ENCODE measurements around the gene HES2. TPM values are rescaled to one million over a fixed set of nuclear protein-coding genes. Genes with fewer than 3 reads are reported as not detected.

The HES2 gene
- polyA plus RNA-seq, 1 donor from 2014 or later, result not detected

DNA sequence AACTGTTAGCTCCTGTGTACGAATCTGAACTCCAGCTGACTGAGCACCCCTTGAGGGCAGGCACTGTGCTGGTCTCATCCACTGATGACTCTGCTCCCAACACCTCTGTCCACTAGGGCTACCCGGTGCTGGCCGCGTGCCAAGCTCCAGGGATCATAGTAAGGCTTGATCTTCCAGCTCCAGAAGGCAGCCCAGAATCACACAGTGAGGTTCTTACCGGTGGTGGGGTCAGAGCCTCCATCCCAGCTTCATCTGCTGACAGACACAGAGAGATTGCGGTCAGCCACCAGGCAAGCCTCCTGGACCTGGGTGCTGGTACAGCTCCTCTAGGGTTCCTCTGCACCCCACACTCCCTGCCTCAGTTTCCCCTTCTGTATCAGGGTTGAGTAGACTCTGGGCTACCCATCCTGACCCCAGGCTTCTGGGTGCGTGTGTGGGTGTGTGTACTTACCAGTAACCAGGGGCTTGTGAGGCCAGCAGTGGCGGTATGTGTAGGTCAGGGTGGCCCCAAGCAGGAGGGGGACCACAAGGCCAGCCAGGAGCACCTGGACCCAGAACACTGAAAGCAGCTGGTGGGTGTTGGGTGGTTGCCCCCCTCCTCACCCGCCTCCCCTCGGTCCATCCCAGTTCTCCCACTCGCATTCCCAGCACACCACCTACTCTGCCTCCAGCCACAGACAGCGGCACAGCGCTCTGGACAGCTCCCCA, 42.8 kb upstream of the HES2 start:
- no peak overlapping the region for H2AFZ ChIP-seq (ENCODE audit: low read depth, low read length)
- H3K36me3 ChIP-seq (ENCODE audit: insufficient read depth, low read length), result no peaks in the 10 kb centered on the region
- H3K27ac ChIP-seq (ENCODE audit: low read length), result no peak overlapping the region
- TF ChIP-seq RAD21 (conservative IDR thresholded peaks at IDR 0.05), result no peak
- TF ChIP-seq SMC3 (conservative IDR thresholded peaks at IDR 0.05; ENCODE audit: poor library complexity), result no peak
- TF ChIP-seq EZH2 (IDR thresholded peaks at IDR 0.05; ENCODE audit: borderline replicate concordance, insufficient read depth, low read length, poor library complexity, severe bottlenecking), result no peak
- TF ChIP-seq, protein P1, sequence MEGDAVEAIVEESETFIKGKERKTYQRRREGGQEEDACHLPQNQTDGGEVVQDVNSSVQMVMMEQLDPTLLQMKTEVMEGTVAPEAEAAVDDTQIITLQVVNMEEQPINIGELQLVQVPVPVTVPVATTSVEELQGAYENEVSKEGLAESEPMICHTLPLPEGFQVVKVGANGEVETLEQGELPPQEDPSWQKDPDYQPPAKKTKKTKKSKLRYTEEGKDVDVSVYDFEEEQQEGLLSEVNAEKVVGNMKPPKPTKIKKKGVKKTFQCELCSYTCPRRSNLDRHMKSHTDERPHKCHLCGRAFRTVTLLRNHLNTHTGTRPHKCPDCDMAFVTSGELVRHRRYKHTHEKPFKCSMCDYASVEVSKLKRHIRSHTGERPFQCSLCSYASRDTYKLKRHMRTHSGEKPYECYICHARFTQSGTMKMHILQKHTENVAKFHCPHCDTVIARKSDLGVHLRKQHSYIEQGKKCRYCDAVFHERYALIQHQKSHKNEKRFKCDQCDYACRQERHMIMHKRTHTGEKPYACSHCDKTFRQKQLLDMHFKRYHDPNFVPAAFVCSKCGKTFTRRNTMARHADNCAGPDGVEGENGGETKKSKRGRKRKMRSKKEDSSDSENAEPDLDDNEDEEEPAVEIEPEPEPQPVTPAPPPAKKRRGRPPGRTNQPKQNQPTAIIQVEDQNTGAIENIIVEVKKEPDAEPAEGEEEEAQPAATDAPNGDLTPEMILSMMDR (IDR thresholded peaks at IDR 0.05; ENCODE audit: poor library complexity, severe bottlenecking), result no peak
- TF ChIP-seq MXI1 (conservative IDR thresholded peaks at IDR 0.05; ENCODE audit: poor library complexity, severe bottlenecking), result no peak
- no peak for TF ChIP-seq TAF1 (IDR thresholded peaks at IDR 0.05; ENCODE audit: low read depth)
- no peak for TF ChIP-seq POLR2AphosphoS5 (IDR thresholded peaks at IDR 0.05)
- TF ChIP-seq, protein P2, sequence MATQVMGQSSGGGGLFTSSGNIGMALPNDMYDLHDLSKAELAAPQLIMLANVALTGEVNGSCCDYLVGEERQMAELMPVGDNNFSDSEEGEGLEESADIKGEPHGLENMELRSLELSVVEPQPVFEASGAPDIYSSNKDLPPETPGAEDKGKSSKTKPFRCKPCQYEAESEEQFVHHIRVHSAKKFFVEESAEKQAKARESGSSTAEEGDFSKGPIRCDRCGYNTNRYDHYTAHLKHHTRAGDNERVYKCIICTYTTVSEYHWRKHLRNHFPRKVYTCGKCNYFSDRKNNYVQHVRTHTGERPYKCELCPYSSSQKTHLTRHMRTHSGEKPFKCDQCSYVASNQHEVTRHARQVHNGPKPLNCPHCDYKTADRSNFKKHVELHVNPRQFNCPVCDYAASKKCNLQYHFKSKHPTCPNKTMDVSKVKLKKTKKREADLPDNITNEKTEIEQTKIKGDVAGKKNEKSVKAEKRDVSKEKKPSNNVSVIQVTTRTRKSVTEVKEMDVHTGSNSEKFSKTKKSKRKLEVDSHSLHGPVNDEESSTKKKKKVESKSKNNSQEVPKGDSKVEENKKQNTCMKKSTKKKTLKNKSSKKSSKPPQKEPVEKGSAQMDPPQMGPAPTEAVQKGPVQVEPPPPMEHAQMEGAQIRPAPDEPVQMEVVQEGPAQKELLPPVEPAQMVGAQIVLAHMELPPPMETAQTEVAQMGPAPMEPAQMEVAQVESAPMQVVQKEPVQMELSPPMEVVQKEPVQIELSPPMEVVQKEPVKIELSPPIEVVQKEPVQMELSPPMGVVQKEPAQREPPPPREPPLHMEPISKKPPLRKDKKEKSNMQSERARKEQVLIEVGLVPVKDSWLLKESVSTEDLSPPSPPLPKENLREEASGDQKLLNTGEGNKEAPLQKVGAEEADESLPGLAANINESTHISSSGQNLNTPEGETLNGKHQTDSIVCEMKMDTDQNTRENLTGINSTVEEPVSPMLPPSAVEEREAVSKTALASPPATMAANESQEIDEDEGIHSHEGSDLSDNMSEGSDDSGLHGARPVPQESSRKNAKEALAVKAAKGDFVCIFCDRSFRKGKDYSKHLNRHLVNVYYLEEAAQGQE (IDR thresholded peaks at IDR 0.05; ENCODE audit: borderline replicate concordance), result no peak
- no peak for TF ChIP-seq EP300 (conservative IDR thresholded peaks at IDR 0.05; ENCODE audit: poor library complexity, severe bottlenecking)
- H3K79me2 ChIP-seq (replicated peaks; ENCODE audit: insufficient read depth, low read length), result no peaks in the 10 kb centered on the region
- H4K20me1 ChIP-seq (ENCODE audit: insufficient read depth), result no peaks in the 10 kb centered on the region
- H3K9ac ChIP-seq (ENCODE audit: low read length), result no peak overlapping the region
- no peak overlapping the region for H3K4me3 ChIP-seq (ENCODE audit: low read length)
- H3K4me2 ChIP-seq (ENCODE audit: low read length), result no peak overlapping the region
- H3F3A ChIP-seq (ENCODE audit: insufficient read depth, low read length, poor library complexity, severe bottlenecking), result no peaks in the 10 kb centered on the region
- no peaks in the 10 kb centered on the region for H3K27me3 ChIP-seq (ENCODE audit: insufficient read depth, low read depth, low read length)
- no peaks in the 10 kb centered on the region for H3K9me3 ChIP-seq (ENCODE audit: low read length)
- no peaks in the 10 kb centered on the region for H3K9me2 ChIP-seq (ENCODE audit: insufficient read depth, low read length)

DNA sequence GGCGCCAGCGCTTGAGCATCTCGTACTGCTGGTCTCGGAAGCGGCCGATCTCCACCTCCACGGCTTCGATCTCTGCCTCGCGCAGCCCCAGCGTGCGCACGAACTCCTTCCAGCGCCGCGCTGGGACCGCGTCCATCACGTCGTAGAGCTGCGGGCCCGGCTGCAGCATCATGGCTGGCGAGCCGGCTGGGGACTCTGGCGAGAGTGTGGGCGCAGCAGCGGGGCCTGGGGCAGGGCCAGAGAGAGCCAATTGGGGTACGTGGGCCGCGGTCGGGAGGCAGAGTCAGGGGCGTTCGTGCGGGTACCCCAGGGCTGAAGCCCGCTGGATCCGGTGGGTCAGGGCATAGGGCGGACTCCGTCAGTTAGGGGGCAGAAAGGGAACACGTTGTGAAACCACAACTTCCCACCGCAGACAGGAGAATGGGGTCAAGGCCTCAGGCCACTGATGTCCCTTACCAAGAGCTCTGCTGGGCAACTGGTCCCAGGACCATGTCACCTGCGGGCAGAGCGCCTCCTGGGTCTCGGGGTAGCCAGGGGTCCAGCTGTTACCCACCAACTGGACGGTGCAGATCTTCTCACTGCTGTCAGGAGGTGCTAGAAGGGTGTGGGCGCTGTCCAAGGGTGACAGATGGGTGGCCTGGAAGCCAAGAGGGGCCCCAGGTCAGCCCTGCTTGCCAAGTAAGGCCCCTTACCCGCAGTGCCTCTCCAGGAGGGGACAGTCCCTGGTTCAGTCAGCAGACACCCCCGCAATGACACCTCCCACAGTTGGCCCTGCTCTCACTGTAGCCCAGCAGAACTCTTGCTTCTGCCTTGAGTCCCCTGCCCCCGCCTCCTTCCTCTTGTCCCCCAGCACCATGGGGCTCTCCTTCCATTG, 42.1 kb upstream of the HES2 start:
- H3K36me3 ChIP-seq (ENCODE audit: insufficient read depth, low read length), result no peaks in the 10 kb centered on the region
- no peak overlapping the region for H3K4me3 ChIP-seq (ENCODE audit: low read length)
- H3K27ac ChIP-seq (ENCODE audit: low read length), result no peak overlapping the region
- no peaks in the 10 kb centered on the region for H3K79me2 ChIP-seq (replicated peaks; ENCODE audit: insufficient read depth, low read length)
- no peak overlapping the region for H3K4me2 ChIP-seq (ENCODE audit: low read length)
- H3K9me3 ChIP-seq (ENCODE audit: low read length), result no peaks in the 10 kb centered on the region
- no peak overlapping the region for H3K9ac ChIP-seq (ENCODE audit: low read length)
- no peaks in the 10 kb centered on the region for H3F3A ChIP-seq (ENCODE audit: insufficient read depth, low read length, poor library complexity, severe bottlenecking)
- no peak overlapping the region for H2AFZ ChIP-seq (ENCODE audit: low read depth, low read length)
- no peaks in the 10 kb centered on the region for H3K9me2 ChIP-seq (ENCODE audit: insufficient read depth, low read length)
- TF ChIP-seq MXI1 (conservative IDR thresholded peaks at IDR 0.05; ENCODE audit: poor library complexity, severe bottlenecking), result no peak
- no peak for TF ChIP-seq EZH2 (IDR thresholded peaks at IDR 0.05; ENCODE audit: borderline replicate concordance, insufficient read depth, low read length, poor library complexity, severe bottlenecking)
- no peak for TF ChIP-seq EP300 (conservative IDR thresholded peaks at IDR 0.05; ENCODE audit: poor library complexity, severe bottlenecking)
- no peak for TF ChIP-seq POLR2AphosphoS5 (IDR thresholded peaks at IDR 0.05)
- TF ChIP-seq RAD21 (conservative IDR thresholded peaks at IDR 0.05), result no peak
- TF ChIP-seq TAF1 (IDR thresholded peaks at IDR 0.05; ENCODE audit: low read depth), result no peak
- TF ChIP-seq, protein P1 (IDR thresholded peaks at IDR 0.05; ENCODE audit: poor library complexity, severe bottlenecking), result no peak
- TF ChIP-seq, protein P2 (IDR thresholded peaks at IDR 0.05; ENCODE audit: borderline replicate concordance), result no peak
- no peak for TF ChIP-seq SMC3 (conservative IDR thresholded peaks at IDR 0.05; ENCODE audit: poor library complexity)
- no peaks in the 10 kb centered on the region for H4K20me1 ChIP-seq (ENCODE audit: insufficient read depth)
- H3K27me3 ChIP-seq (ENCODE audit: insufficient read depth, low read depth, low read length), result no peaks in the 10 kb centered on the region
